ENCODE data around the gene PHKB.

DNA sequence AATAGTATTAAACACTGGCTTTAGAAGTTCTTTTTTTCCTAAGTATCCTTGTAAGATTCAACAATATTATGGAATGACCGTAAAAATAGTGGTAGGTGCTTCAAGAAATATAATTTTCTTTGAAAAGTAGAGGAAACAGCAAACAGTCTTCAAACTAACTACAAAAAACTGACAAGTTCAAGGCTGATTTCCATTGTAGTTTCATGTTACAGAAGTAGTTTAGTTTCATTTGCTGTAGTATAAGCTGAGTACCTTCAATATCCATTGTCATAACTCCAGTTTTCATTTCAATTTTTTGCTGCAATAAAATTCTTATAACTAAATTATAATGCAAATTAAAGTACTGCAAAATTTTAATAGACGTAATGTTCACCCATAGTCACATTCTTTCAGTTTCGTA is 19.3 kb downstream of the PHKB start:
- TF ChIP-seq, protein P1, sequence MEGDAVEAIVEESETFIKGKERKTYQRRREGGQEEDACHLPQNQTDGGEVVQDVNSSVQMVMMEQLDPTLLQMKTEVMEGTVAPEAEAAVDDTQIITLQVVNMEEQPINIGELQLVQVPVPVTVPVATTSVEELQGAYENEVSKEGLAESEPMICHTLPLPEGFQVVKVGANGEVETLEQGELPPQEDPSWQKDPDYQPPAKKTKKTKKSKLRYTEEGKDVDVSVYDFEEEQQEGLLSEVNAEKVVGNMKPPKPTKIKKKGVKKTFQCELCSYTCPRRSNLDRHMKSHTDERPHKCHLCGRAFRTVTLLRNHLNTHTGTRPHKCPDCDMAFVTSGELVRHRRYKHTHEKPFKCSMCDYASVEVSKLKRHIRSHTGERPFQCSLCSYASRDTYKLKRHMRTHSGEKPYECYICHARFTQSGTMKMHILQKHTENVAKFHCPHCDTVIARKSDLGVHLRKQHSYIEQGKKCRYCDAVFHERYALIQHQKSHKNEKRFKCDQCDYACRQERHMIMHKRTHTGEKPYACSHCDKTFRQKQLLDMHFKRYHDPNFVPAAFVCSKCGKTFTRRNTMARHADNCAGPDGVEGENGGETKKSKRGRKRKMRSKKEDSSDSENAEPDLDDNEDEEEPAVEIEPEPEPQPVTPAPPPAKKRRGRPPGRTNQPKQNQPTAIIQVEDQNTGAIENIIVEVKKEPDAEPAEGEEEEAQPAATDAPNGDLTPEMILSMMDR (conservative IDR thresholded peaks at IDR 0.05 in 1 of 2, IDR thresholded peaks at IDR 0.05 in 1 of 2; ENCODE audit: low read depth in 1 of 2, low read length in 2 of 2), result no peak
- TF ChIP-seq EZH2 (IDR thresholded peaks at IDR 0.05; ENCODE audit: low read length, missing control alignments), result no peak
